EH (cell line): Measurements from ENCODE around the gene EHD1.
"Not testable (repeated sequence)": the region's sequence is repeated elsewhere in the genome, so short reads cannot be mapped to it uniquely, and the experiment has no call there.

Experiments
- DNase-seq: peaks from one replicate; pipeline ENCODE4 v3.0.0-alpha.2; 2015; ENCODE audit warnings: low read depth

EHD1 gene

DNA sequence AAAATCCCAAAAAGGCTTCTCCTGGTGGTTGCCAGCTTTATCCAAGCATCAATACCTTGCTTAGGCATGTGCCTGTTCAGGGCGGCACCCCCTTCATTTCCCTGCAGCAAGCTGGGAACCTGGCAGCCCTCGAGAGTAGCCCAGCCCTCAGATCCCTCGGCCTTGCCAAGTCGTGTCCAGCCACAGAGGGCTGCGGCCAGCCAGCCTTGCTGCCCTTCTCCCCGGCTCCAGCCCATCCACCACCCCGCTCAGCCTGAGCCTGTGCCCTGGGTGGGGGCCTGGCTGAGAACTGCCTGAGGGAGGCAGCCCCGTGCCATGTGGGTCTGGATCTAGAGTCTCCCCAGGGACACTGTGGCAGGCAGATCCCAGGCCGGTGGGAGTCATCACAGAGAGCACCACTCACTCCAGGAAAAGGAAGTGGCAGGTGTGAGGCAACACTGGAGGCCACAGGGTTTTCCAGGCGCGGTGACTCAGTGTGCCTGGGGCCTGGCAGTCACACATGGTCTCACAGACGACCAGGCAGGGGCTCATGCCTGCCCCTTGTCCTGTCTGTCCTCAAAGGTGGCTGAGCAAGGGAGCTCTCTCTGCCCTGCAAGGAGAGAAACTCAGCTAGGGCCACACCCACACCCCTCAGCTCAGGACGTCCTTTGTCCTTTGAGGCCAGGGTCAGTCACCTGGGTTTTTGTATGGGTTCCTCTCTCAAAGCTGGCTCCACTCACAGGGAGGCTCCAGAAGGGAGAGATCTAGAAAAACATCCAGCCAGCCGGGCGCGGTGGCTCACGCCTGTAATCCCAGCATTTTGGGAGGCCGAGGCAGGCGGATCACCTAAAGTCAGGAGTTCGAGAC, 21.8 kb downstream of the EHD1 start:
- DNase-seq = peak; percentile 90

DNA sequence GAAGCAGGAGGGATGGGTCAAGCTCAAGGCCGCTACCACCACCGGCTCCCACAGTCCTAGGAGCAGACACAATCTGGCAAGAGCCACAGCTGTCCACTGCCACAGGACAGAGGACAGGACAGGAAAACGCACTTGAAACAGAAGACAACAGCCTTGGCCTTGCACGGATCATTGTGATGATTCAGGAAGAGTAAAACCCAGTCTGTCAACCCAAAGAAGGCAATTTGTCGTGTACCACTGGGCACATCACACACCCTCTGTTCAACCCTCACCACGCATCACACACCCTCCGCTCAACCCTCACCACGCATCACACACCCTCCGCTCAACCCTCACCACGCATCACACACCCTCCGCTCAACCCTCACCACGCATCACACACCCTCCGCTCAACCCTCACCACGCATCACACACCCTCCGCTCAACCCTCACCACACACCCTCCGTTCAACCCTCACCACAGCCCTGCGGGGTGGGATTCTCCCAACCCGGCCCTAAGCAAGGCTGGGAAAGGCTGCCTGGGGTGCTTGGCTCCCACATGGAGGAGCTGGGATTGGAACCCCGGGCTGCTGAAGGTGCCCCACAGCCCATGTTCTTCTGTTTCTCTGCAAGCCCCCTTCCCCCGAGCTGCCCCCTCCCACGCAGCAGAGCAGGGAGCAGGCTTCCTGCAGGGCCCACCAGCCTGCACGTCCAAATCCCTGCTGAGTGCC, 22.7 kb downstream of the EHD1 start:
- DNase-seq = no peak

DNA sequence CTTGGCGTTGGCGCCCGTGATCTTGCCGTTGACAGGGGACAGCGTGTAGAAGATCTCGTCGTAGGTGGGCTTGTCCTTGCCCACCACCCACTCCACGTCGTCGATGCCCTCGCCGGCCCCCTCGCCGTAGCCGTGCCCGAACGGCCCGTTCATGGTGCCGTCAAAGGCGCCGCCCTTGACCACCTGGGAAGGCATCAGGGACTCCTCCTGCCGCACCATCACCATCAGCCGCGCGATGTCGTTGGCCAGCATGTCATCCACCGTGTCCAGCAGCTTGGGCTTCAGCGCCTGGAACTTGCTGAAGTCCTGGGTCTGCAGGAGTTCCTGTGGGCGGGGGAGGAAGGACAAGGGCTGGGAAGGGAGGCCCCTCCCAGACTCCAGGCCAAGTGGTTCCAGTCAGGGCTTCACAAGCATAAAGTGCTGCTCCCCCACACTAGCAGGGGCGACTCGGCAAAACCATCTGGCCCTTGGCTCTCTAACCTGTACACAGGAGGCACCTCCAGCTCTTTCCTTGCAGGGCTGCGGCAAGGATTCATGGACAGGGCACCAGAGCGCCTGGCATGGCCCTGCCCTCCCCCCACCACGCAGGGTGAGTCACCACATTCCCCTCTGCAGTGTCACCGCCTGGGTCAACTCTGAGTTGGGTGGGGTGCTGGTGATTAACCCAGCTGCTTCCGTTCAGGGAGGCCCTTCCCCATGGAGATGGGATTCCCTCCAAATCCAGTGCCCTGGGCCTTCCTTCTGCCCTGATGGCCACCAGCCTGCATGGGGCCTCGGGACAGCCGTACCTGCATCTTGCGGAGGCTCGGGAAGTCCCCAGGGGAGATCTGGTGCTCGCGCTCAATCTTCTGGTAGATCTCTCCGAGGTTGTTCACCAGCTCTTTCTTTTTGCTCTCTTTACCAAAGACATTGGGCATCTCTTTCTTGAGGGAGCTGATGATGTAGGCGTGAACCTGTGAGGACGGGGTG, 23.6 kb downstream of the EHD1 start:
- DNase-seq = peak; percentile 97

DNA sequence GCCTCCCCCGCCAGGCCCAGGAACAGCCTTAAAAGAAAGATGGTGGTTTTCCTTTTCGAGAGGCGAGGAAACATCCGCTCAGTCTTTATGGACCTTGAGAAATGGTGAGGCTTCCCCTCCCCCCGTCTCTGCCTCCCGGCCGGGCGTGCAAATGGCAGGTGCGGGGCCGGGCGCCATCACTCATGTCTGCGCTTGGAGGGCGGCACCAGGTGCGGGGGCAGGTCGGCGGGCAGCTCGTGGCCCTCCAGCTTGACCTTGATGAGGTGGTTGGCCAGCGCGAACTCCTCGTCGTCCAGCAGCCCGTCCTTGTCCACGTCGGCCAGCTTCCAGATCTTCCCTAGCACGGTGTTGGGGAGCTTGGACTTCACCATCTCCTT, 24.3 kb downstream of the EHD1 start:
- DNase-seq = no peak

DNA sequence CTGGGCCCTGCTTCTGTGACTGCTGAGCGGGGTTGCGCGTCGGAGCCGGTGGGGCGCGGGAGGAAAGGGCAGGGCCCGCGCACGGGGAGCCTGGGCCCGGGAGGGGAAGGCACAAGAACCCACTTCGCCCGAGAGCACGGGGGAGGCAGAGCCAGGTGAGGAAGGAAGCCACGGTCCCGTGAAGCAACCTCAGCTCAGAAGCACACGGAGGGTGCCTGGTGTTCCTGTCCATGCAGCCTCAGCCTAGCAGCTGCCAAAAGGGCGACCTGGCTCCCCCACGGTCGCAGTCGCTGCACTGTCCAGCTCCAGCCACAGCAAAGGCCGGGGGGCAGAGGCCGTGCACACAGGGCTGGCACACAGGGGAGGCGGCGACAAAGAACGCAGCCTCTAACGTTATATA, 24.7 kb downstream of the EHD1 start:
- no peak for DNase-seq

DNA sequence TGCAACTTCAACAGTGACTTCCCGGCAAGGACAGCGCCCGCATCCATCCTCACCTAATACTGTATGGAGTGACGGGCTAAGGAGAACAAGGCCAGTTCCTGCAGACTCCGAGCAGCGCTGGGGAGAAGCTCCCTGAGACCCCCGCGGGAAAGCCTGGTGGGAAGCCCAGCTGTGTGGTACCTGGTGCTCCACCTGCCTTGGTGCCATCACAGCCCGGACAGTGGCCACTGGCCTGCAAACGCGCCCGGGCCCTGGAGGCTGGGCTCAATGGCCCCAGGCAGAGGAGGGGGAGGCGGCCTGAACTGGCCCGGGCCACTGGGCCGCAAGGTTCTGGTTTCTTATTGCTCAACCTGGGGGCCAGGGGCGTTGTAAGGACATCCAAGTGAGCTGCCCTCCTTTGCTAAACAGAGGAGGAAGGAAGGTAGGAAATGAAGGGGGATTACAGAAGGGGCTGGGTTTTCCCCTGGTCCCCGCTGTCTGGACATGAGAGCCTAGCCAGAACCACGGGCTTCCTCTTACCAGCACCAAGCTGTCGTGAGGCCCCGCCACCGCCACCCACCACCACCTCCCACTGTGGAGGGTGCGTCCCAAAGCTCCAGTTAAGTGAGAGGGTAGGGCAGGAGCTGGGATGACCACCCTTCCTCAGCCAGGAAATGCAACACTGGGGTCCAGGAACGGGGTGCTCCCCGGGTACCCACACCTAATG, 25.5 kb downstream of the EHD1 start:
- DNase-seq = no peak

DNA sequence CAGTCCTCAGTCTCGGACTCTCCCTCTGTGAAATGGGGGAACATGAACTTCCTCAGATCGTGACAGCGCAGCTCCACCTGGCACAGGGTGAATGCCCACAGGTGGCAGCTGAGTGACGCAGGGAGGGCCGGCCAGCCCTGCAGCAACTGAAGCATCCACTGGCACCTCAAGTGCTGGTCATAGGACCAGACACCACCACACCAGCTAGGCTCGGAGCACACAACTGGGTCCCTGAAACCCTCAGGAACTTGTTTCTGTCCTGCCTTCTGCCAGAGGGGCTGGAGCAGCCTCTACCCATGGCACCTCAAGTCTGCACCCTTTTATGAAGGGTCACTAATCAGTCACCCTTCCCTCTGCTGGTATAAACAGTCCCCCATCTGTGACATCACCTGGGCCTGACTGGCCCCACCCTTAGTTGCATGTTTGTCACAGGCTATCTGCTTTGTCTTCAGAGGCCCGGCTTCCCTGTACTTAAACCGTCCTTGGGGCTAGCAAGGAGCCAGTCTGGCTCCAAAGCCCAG, 26.5 kb downstream of the EHD1 start:
- DNase-seq = no peak

DNA sequence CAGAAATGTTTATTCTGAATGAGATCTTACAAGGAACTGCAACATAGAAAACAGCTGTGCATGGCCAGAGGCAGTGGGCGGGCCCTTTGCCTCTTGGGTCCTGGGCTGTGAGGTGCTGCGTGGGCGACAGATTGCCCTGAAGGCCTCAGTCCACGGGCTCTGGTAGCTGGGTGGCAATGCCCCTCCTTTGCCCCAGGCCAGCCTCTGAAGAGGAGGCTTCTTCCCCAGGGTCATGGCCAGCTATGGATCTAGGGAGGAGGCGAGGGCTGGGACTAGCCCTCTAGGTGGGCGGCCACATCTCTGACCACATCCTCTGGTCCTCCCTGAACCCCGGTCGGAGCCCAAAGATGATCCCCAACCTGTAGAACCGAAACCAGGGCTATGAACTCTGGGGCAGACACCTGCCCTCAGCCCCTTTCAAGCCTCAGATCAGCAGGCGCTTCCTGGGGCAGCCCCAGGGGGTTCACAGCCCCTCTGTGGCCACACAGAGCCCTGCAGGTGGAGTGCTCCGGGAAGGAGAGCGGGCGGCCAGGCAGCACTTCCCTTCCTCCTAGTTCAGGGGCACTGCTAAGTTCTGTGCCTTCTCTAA, 27.3 kb downstream of the EHD1 start:
- DNase-seq = peak; percentile 55

DNA sequence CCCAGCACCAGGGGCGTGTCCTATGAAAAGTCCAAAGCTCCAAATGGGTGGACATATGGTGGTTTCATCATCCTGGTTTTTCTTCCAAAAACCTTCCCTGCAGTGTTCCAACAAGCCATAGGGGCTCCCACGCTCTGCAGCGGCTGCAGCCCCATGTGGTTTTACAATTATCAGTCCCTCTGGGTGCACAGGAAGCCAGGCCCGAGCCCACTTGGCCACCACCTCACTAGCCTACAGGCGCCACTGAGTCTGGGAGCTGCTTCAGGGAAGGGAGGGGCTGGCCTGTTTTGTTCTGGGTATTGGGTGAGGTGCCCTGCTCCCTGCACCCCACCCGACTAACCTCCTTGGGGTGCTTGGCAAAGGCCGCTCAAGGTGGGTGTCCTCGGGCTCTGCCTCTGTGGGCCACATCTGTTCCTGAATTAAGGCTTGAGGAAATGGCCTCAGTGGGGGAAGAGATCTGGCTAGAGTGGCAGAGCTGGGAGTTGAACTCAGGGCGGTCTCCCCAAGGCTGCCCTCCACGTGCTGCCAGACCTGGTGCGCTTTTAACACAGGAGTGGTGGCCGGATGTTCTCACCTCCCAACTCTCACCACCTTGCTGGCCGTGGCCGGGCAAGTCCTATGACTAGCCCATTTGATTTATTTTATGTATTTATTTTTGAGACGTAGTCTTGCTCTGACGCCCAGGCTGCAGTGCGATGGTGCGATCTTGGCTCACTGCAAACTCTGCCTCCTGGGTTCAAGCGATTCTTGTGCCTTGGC, 28.6 kb downstream of the EHD1 start:
- DNase-seq = peak; percentile 44

DNA sequence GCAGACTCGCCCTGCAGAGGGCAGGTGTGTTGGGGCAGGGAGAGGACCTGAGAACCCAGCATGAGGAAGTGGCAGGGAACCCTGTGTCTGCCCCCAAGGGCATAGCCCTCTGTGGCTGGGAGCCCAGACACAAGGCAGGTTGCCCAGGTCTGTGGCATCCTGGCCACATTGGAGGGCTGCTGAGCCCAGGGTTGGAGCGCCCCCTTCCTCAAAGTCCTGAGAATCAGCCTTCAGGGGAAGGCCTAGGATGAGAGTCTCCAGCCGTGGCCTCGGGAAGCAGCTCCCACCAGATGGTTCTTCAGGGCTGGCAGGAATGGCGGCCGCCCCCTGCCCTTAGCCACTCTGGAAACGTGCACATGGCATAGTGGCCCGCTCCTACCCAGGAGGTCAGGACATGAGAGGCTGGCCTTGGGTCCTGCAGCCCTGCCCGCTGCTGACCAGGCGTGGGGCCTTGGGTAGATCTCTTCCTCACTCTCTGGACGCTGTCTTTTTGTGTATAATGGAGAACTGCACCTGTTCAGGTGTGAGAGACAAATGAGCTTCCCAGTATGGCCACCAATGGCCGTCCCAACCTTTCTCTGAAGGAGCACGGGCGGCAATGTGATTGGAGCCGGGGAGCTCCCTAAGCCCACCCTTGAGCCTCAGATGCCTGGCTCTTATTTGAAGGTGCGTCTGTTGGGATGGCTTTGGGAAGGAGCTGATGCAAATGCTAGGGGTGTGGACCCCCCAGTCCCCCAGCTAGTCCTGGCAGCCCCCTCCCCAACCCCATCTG, 29.4 kb downstream of the EHD1 start:
- no peak for DNase-seq

DNA sequence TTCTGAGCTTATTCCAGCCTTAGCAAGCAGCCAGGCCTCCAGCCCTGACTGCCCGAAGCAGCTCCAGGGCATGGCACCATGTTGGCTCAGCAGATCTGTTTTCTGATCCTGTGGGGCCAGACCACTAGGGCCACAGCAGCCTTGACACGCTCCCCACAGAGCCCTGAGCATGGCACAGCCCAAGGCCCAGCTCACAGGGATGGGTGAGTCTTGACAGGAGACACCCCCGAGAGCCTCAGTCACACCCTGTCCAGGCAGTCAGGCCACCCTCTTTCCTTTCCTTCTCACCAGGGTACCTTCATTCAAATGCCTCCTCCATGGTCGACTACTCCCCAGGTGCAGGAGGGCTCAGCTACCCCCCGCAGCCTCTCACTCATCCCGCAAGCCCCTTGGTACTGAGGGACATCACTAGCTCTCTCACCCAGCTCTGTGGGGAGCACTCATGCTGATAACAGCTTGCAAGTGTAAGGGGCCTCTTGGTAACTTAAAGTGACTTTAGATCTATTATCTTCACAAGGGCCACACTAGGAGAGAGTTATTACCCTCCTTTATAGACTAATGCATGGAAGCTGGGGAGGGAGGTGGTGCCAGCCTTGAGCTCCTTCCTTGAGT, 30.1 kb downstream of the EHD1 start:
- no peak for DNase-seq

DNA sequence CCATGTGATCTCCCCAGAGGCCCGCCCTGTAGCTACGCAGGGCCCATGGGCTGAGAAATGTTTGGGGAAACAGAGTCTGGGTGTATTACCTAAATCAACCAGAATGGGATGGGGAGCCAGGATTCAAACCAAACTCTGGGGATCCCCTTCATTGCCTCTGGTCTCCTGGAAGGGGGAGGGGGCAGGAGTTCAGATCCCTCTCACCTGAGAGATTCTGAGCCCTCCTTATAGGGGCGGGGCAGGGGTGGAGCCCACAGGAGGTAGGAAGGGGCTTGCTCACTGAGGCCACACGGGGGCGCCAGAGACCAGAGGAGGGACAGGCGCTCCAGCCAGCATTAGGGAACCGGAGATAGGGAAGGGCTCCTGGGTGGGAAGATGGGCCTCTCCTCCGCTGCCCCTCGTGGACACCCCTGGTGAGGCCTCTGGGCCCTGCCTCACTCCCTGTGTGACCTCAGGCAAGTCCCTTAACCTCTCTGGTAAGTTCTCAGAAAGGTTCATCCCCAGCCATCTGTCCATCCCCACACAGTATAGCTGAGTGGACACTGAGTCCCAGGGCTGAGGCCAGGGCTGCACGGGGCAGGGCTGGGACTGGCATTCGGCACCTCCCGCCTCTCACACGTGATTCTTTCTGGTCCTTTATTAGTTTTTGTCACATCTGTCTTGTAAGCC, 31.3 kb downstream of the EHD1 start:
- peak; percentile 90 for DNase-seq

DNA sequence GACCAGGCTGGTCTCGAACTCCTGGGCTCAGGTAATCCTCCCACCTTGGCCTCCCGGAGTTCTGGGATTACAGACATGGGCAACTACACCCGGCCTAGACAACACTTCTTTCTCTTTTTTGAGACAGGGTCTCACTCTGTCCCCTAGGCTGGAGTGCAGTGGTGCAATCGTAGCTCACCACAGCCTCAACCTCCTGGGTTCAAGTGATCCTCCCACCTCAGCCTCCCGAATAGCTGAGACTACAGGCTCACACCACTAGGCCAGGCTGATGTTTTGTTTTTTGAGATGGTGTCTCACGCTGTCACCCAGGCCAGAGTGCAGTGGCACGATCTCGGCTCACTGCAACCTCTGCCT, 32.7 kb downstream of the EHD1 start:
- DNase-seq = not testable (repeated sequence)

DNA sequence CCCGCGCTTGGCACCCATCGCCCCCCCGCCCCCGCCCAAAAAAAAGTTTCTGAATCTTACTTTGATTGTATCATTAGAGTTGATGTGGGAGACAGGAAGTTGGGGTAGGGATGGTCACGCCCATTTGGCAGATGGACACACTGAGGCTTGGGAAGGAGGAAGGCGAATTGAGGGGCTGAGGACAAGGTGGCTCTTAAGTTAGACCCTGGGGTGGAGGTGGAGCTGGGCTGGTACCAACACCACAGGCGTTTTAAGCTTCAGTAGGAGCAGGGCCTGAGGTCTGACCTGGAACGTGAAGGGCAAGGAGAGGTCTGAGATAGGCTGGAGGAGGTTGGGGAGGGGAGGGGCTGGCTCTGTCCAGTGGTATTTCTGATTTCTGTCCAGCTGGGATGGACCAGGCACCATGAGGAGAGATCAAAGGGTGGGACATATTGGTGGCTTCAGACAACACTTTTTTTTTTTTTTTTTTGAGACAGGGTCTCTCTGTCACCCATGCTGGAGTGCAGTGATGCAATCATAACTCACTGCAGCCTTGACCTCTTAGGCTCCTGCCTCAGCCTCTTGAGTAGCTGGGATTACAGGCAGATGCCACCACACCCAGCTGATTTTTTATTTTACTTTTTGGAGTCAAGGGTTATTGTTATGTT, 33.2 kb downstream of the EHD1 start:
- no peak for DNase-seq

DNA sequence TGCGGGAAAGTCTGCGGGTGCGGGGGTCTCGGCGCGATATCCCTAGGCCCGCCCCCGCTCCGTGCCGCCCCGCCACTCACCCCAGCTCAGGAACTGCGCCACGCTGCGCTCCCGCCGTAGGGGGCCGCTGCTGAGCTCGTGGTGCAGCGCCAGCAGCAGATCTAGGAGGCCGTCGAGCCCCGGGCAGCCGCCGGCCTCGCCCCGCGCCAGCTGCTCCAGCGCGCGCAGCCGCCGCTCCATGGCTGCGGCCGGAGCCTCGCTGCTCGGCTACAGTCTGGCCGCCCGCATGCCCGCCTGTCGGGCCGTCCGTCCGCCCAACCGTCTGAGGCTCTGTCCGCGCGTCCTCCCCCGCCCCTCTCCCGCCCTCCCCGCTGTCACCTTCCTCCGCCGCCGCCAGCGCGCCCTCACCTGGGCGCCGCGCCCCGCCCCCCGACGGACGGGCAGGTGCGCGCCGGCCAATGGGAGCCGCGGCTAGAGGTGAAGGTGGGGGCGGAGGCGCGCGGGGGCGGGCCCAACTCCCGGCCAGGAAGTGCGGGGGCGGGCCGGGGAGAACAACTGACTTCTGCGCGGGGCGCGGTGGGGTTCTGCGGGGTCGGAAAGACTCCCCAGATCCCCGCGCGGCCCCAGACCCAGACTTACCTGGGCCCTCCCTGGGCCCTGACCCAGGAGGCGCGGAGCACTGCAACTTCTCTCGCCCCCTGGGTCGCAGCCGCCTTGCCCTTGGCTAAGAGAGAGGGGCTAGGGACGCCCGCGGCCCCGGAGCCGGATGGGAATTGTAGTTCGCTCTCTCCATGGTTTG, 33.9 kb downstream of the EHD1 start, which contains the start of gene CDC42BPG:
CDC42BPG (minus strand) TSS at position 324 of the 799 bp plus-strand sequence; CDS start at position 240, 84 bp downstream.
- peak; percentile 69 for DNase-seq

DNA sequence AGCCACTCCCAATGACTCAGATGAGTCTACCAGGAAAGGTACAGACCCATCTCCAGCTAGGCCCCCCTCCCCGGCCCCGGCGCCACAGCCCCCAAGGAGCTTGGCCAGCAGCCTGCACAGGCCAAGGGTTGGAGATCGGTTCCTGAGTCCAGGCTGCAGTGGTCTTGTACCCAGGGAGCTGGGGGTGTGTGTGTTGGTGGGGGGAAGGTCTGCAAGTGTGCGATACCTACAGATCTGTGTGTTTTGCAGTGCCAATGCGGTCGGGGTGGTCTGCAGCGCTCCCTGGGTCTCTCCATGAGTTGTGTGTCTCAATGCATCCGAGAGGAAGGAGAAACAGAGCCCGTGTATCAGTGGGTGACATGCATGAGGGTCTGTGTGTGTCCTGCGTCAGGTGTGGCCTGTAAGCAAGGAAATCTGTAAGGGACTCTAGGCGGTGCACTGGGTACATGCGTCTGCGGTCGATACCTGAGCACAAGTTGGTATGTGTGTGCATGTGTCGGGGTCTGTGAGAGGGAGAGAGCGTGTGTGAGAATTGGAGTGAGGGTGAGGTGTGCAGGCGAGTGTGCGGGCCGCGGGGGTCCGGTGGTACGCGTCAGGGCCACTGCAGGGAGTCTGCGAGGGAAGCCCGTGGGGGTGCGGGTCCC, 34.6 kb downstream of the EHD1 start:
- DNase-seq = no peak
